Vagina (tissue), 2 donors: ENCODE results near the gene TRIM10.

Experiments used
- CTCF ChIP-seq, 3 experiments: fragments of 450-650 bp in 2 of 3; fragments of 200-600 bp in 1 of 3; sonication (generic) in 1 of 3; IDR thresholded peaks; one replicate each; pipeline ENCODE4 v1.5.1; 2017 to 2019; ENCODE audit warnings: antibody characterized with exemption in 3 of 3, mild to moderate bottlenecking in 2 of 3, moderate library complexity in 2 of 3
- POLR2A ChIP-seq, 2 donors: fragments of 450-650 bp; IDR thresholded peaks; one replicate each; pipeline ENCODE4 v1.6.1; 2017; ENCODE audit warnings: antibody characterized with exemption in 2 of 2, mild to moderate bottlenecking in 2 of 2, moderate library complexity in 2 of 2

- TF ChIP-seq POLR2A (IDR thresholded peaks at IDR 0.05) (no peak), CTCF (IDR thresholded peaks at IDR 0.05) (no peak)
Observed at GRCh38 chr6:30111266-30111856, 49.6 kb downstream of the TRIM10 start.
